ENCODE results near the gene APC2.
"Not testable (repeated sequence)": the region's sequence is repeated elsewhere in the genome, so short reads cannot be mapped to it uniquely, and the experiment has no call there.

APC2 gene

GRCh38 chr19:1467215-1467489 lies 17.2 kb downstream of the APC2 start:
- DNase-seq = no peak

- no peak for DNase-seq
Observed at GRCh38 chr19:1467490-1468273, 17.8 kb downstream of the APC2 start.

GRCh38 chr19:1468274-1468820 lies 18.4 kb downstream of the APC2 start:
- no peak for DNase-seq

GRCh38 chr19:1468821-1469254 lies 18.9 kb downstream of the APC2 start:
- no peak for DNase-seq

- DNase-seq = no peak
Observed at GRCh38 chr19:1469255-1470054, 19.5 kb downstream of the APC2 start.

GRCh38 chr19:1470055-1470304 lies 20.1 kb downstream of the APC2 start:
- no peak for DNase-seq

GRCh38 chr19:1470305-1471009 lies 20.5 kb downstream of the APC2 start:
- DNase-seq = no peak

GRCh38 chr19:1471010-1471514 lies 21.1 kb downstream of the APC2 start:
- DNase-seq = peak; percentile 44

- DNase-seq = no peak
Observed at GRCh38 chr19:1471515-1472160, 21.7 kb downstream of the APC2 start.

- no peak for DNase-seq
Observed at GRCh38 chr19:1472231-1473084, 22.5 kb downstream of the APC2 start.

GRCh38 chr19:1473085-1473851 lies 23.3 kb downstream of the APC2 start:
- no peak for DNase-seq

GRCh38 chr19:1474011-1474764 lies 24.3 kb downstream of the APC2 start:
- no peak for DNase-seq

- DNase-seq = no peak
Observed at GRCh38 chr19:1474765-1475351, 24.9 kb downstream of the APC2 start.

- no peak for DNase-seq
Observed at GRCh38 chr19:1475751-1476437, 26.0 kb downstream of the APC2 start.

GRCh38 chr19:1477056-1477455 lies 27.1 kb downstream of the APC2 start:
- DNase-seq = not testable (repeated sequence)

GRCh38 chr19:1478934-1479707 lies 29.2 kb downstream of the APC2 start, which contains the start of gene C19orf25:
TSS of gene C19orf25 (minus strand) at chr19:1479215. CDS start at chr19:1478903, 312 bp downstream.
- DNase-seq = peak; percentile 89

GRCh38 chr19:1481224-1481892 lies 31.4 kb downstream of the APC2 start:
- no peak for DNase-seq

GRCh38 chr19:1481893-1482360 lies 32.0 kb downstream of the APC2 start:
- DNase-seq = no peak

All from SHP77 treated with DMSO at 0.1 percent for 48 hours (cell line).